H1 (cell line): ENCODE measurements around the gene ZNF366. TPM values are rescaled to one million over a fixed set of nuclear protein-coding genes. Genes with fewer than 3 reads are reported as not detected.

Experiments
- CTCF ChIA-PET: fragments of 300-600 bp; sonication (Branson Sonifier 250); formaldehyde crosslinking; loops from one replicate; lab custom pipeline; 2021; ENCODE audit not compliant: partially characterized antibody; lab: Charles Lee
- POLR2A ChIA-PET: fragments of 300-600 bp; sonication (Branson Sonifier 250); formaldehyde crosslinking; loops from one replicate; lab custom pipeline; 2021; ENCODE audit warnings: inconsistent platforms; ENCODE audit not compliant: partially characterized antibody; lab: Charles Lee
- DNase-seq, 2 experiments: peaks; one replicate each; pipeline versions ENCODE4 v3.0.0 to v3.0.0-alpha.2; 2010 to 2022; ENCODE audit warnings: low spot score in 2 of 2, low read depth in 1 of 2, mixed read lengths in 1 of 2
- FAIRE-seq: peaks from 2 replicates; lab custom pipeline; 2011; peaks lifted over from hg19 to GRCh38; lab: Jason Lieb, UNC
- H2AFZ ChIP-seq: 2 replicates; pipeline ENCODE4 v1.8.1; 2012; ENCODE audit warnings: low read length, inconsistent platforms
- H2AK5ac ChIP-seq: 2 replicates; pipeline ENCODE4 v1.6.1; 2013; ENCODE audit warnings: low read depth, low read length
- H2BK120ac ChIP-seq: replicated peaks from 2 replicates; pipeline ENCODE3; 2013; ENCODE audit warnings: low read depth, low read length, inconsistent platforms
- H2BK12ac ChIP-seq: 2 replicates; pipeline ENCODE4 v1.6.1; 2013; ENCODE audit warnings: low read depth, low read length
- H2BK15ac ChIP-seq: 2 replicates; pipeline ENCODE4 v1.6.1; 2013; ENCODE audit warnings: low read length
- H2BK20ac ChIP-seq: 2 replicates; pipeline ENCODE4 v1.6.1; 2013; ENCODE audit warnings: low read length
- H2BK5ac ChIP-seq: 2 replicates; pipeline ENCODE4 v1.6.1; 2013; ENCODE audit warnings: low read depth, low read length
- H3K14ac ChIP-seq: 2 replicates; pipeline ENCODE4 v1.6.1; 2013; ENCODE audit warnings: inconsistent platforms; ENCODE audit not compliant: insufficient read length
- H3K18ac ChIP-seq: 2 replicates; pipeline ENCODE4 v1.6.1; 2013; ENCODE audit warnings: low read length; ENCODE audit errors: extremely low read depth
- H3K23ac ChIP-seq: 2 replicates; pipeline ENCODE4 v1.6.1; 2013; ENCODE audit warnings: inconsistent platforms; ENCODE audit not compliant: insufficient read length
- H3K23me2 ChIP-seq: 2 replicates; pipeline ENCODE4 v1.6.1; 2013; ENCODE audit warnings: low read depth, low read length
- H3K27ac ChIP-seq: 2 replicates; pipeline ENCODE4 v1.6.1; 2011; ENCODE audit warnings: low read depth, low read length, inconsistent platforms
- H3K27me3 ChIP-seq, 4 experiments: replicated peaks in 1 of 4; 1 replicate in 1 of 4; 2 replicates in 3 of 4; pipeline versions ENCODE4 v1.6.1 to v1.8.1; 2011 to 2013; ENCODE audit warnings: low read length in 3 of 4, mild to moderate bottlenecking in 3 of 4, inconsistent platforms in 2 of 4, mixed read lengths in 2 of 4, moderate library complexity in 1 of 4; ENCODE audit not compliant: control insufficient read depth in 3 of 4, insufficient read depth in 3 of 4; ENCODE audit errors: extremely low read depth in 1 of 4
- H3K36me3 ChIP-seq, 4 experiments: 2 replicates each; pipeline versions ENCODE4 v1.6.1 to v1.8.1; 2011 to 2013; ENCODE audit warnings: mild to moderate bottlenecking in 4 of 4, low read length in 3 of 4, moderate library complexity in 2 of 4, control low read depth in 1 of 4, inconsistent platforms in 1 of 4; ENCODE audit not compliant: insufficient read depth in 4 of 4, control insufficient read depth in 2 of 4
- H3K4ac ChIP-seq: replicated peaks from 2 replicates; pipeline ENCODE3; 2013; ENCODE audit warnings: low read length, low read depth, mixed read lengths, inconsistent platforms; ENCODE audit not compliant: insufficient read length
- H3K4me1 ChIP-seq, 4 experiments: replicated peaks in 1 of 4; 1 replicate in 1 of 4; 2 replicates in 3 of 4; pipeline versions ENCODE4 v1.6.1 to v1.8.1; 2011 to 2013; ENCODE audit warnings: low read length in 3 of 4, inconsistent platforms in 2 of 4, mixed read lengths in 1 of 4; ENCODE audit not compliant: insufficient read depth in 4 of 4, control insufficient read depth in 3 of 4
- H3K4me2 ChIP-seq, 2 experiments: 2 replicates each; pipeline versions ENCODE4 v1.6.1 to v1.8.1; 2011 to 2013; ENCODE audit warnings: low read depth in 2 of 2, low read length in 2 of 2, control low read depth in 1 of 2, inconsistent platforms in 1 of 2, mild to moderate bottlenecking in 1 of 2; ENCODE audit not compliant: insufficient read depth in 1 of 2
- H3K4me3 ChIP-seq, 4 experiments: fragments of 200-600, 300-600 bp in 1 of 4; sonication (generic), shearing (Covaris generic), sonication (Bioruptor Twin) in 1 of 4; 2 replicates each; pipeline versions ENCODE4 v1.5.1 to v1.8.1; 2011 to 2016; ENCODE audit warnings: low read length in 4 of 4, low read depth in 3 of 4, control low read depth in 2 of 4, inconsistent platforms in 2 of 4, mild to moderate bottlenecking in 2 of 4, mixed read lengths in 1 of 4, moderate library complexity in 1 of 4; ENCODE audit not compliant: insufficient read depth in 2 of 4; ENCODE audit errors: extremely low read depth in 1 of 4
- H3K56ac ChIP-seq: replicated peaks from 2 replicates; pipeline ENCODE3; 2013; ENCODE audit warnings: low read depth, mild to moderate bottlenecking, mixed read lengths, low read length, inconsistent platforms; ENCODE audit not compliant: insufficient read length
- H3K79me1 ChIP-seq: 2 replicates; pipeline ENCODE4 v1.6.1; 2013; ENCODE audit warnings: low read depth, low read length, control low read depth
- H3K79me2 ChIP-seq, 2 experiments: 2 replicates each; pipeline versions ENCODE4 v1.6.1 to v1.8.1; 2012 to 2013; ENCODE audit warnings: low read length in 2 of 2, mild to moderate bottlenecking in 2 of 2, inconsistent platforms in 1 of 2; ENCODE audit not compliant: insufficient read depth in 2 of 2, control insufficient read depth in 1 of 2
- H3K9ac ChIP-seq, 4 experiments: replicated peaks in 1 of 4; 1 replicate in 1 of 4; 2 replicates in 3 of 4; pipeline versions ENCODE4 v1.6.1 to v1.8.1; 2011 to 2013; ENCODE audit warnings: low read depth in 3 of 4, low read length in 3 of 4, control low read depth in 2 of 4, mild to moderate bottlenecking in 2 of 4, moderate library complexity in 2 of 4, inconsistent platforms in 1 of 4; ENCODE audit errors: extremely low read depth in 1 of 4
- H3K9me3 ChIP-seq, 2 experiments: 2 replicates each; pipeline versions ENCODE4 v1.6.1 to v1.8.1; 2012 to 2013; ENCODE audit warnings: mild to moderate bottlenecking in 2 of 2, moderate library complexity in 2 of 2, control low read depth in 1 of 2, inconsistent platforms in 1 of 2, low read depth in 1 of 2, low read length in 1 of 2, mixed read lengths in 1 of 2; ENCODE audit not compliant: insufficient read depth in 2 of 2
- H4K20me1 ChIP-seq, 2 experiments: replicated peaks in 1 of 2; 2 replicates each; pipeline versions ENCODE3 to v1.8.1; 2011 to 2013; ENCODE audit warnings: inconsistent platforms in 2 of 2, low read length in 2 of 2, mild to moderate bottlenecking in 1 of 2; ENCODE audit not compliant: insufficient read depth in 2 of 2, control insufficient read depth in 1 of 2
- H4K5ac ChIP-seq: 2 replicates; pipeline ENCODE4 v1.6.1; 2013; ENCODE audit warnings: low read length, low read depth, mixed read lengths, inconsistent platforms; ENCODE audit not compliant: insufficient read length
- H4K8ac ChIP-seq: 2 replicates; pipeline ENCODE4 v1.8.0; 2013; ENCODE audit warnings: mild to moderate bottlenecking, moderate library complexity, low read length, inconsistent platforms; ENCODE audit not compliant: insufficient read depth; ENCODE audit errors: extremely low read depth
- H4K91ac ChIP-seq: replicated peaks from 2 replicates; pipeline ENCODE3; 2013; ENCODE audit warnings: low read length, mixed read lengths, inconsistent platforms; ENCODE audit not compliant: insufficient read length
- BRCA1 ChIP-seq: IDR thresholded peaks from 2 replicates; pipeline ENCODE4 v1.6.1; 2012; ENCODE audit warnings: low read depth, low read length, improper control_type of control experiment
- CBX8 ChIP-seq: fragments of 300-800, 300-1000 bp; sonication (generic); IDR thresholded peaks from 2 replicates; pipeline ENCODE4 v1.7.1; 2016; ENCODE audit warnings: low read depth, low read length, borderline replicate concordance
- CHD1 ChIP-seq: IDR thresholded peaks from 2 replicates; pipeline ENCODE4 v1.6.1; 2012; ENCODE audit warnings: low read depth, low read length, improper control_type of control experiment
- HDAC6 ChIP-seq: IDR thresholded peaks from one replicate; pipeline ENCODE4 v1.7.1; 2012; ENCODE audit warnings: low read depth, mild to moderate bottlenecking, inconsistent platforms, low read length, moderate library complexity
- RAD21 ChIP-seq, 2 experiments: IDR thresholded peaks in 1 of 2; conservative IDR thresholded peaks in 1 of 2; 2 replicates each; pipeline ENCODE4 v1.6.1; 2011; ENCODE audit warnings: low read depth in 2 of 2, low read length in 2 of 2, improper control_type of control experiment in 1 of 2, inconsistent platforms in 1 of 2, mild to moderate bottlenecking in 1 of 2, moderate library complexity in 1 of 2
- RXRA ChIP-seq: IDR thresholded peaks from 2 replicates; pipeline ENCODE4 v1.6.1; 2011; ENCODE audit warnings: low read depth, mild to moderate bottlenecking, low read length, moderate library complexity; ENCODE audit not compliant: insufficient read depth
- SIN3A ChIP-seq, 2 experiments: IDR thresholded peaks in 1 of 2; conservative IDR thresholded peaks in 1 of 2; 2 replicates each; pipeline ENCODE4 v1.6.1; 2011 to 2012; ENCODE audit warnings: low read length in 2 of 2, improper control_type of control experiment in 1 of 2, low read depth in 1 of 2, mild to moderate bottlenecking in 1 of 2
- SP2 ChIP-seq: IDR thresholded peaks from 2 replicates; pipeline ENCODE4 v1.6.1; 2012; ENCODE audit warnings: mild to moderate bottlenecking, low read length, inconsistent platforms
- SUZ12 ChIP-seq: fragments of 200-600 bp; sonication (generic); IDR thresholded peaks from 2 replicates; pipeline ENCODE4 v1.6.1; 2012; ENCODE audit warnings: mild to moderate bottlenecking, inconsistent platforms, low read length, moderate library complexity, mixed read lengths
- polyA plus RNA-seq, 7 experiments: library from polyadenylated mRNA; depleted of rRNA in 3 of 7; stranded (reverse) in 5 of 7; unstranded in 2 of 7; fragments of >200 nt in 5 of 7; fragments of 200-250 nt in 2 of 7; gene quantifications; 1 replicate in 5 of 7; 2 replicates in 1 of 7; 4 replicates in 1 of 7; pipeline versions ENCODE4 v1.2.1 to v1.2.3, GENCODE V29; 2011 to 2013; ENCODE audit warnings: missing spikeins in 2 of 7, mixed read lengths in 2 of 7
- total RNA-seq: library from RNA; stranded (reverse); fragmentation: NEBNext Ultra II Directional; extraction: Animal tissue kit (Norgen Biotek cat#: 25700); gene quantifications from 2 replicates; pipeline ENCODE4 v1.2.1, GENCODE V29; 2021
- TF ChIP-seq, protein P1 (sequence below): IDR thresholded peaks from 2 replicates; pipeline ENCODE4 v1.6.1; 2012; ENCODE audit warnings: inconsistent platforms
- TF ChIP-seq, protein P2 (sequence below): IDR thresholded peaks from 2 replicates; pipeline ENCODE4 v1.6.1; 2012; ENCODE audit warnings: low read length, inconsistent platforms
- TF ChIP-seq, protein P3 (sequence below): IDR thresholded peaks from 2 replicates; pipeline ENCODE4 v1.6.1; 2011; ENCODE audit warnings: low read depth, mild to moderate bottlenecking, low read length; ENCODE audit not compliant: insufficient read depth

ZNF366 gene
- total and polyA plus RNA-seq, 2 of the 8 experiments (the other 6 are each of a cell fraction or from before 2014, with no cell fraction given): not detected

DNA sequence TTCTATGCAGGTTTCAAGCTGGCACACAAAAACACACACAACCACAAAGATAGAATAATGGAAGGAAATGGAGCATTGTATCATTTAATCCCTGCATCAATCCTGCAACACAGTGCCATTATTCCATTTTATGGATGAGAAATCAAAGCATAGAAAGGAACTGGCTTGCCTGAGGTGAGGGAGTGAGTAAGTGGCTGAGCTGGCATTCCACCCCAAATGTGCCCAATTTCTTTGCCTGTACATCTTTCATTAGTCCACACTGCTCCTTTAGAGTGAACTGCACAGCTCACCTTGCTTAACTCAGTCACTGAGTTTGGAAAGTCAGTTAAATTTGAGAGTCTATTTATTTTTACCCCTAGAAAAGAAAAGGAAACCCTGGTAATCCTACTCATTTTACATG is 28.9 kb downstream of the ZNF366 start:
- FAIRE-seq (no peak), DNase-seq (no peak)
- Histone ChIP-seq H3K23ac (no peak overlapping the region), H3K14ac (no peak overlapping the region), H3K9ac (no peak overlapping the region), H2BK12ac (no peak overlapping the region), H4K20me1 (no peaks in the 10 kb centered on the region), H2BK15ac (no peak overlapping the region), H3K27ac (no peak overlapping the region), H3K4me3 (no peak overlapping the region), H2AFZ (no peak overlapping the region), H2BK5ac (no peak overlapping the region), H3K23me2 (no peaks in the 10 kb centered on the region), H2BK120ac (no peak overlapping the region), H3K27me3 (no peaks in the 10 kb centered on the region), H4K8ac (no peak overlapping the region), H3K4me1 (no peaks in the 10 kb centered on the region), H4K5ac (no peak overlapping the region), H3K36me3 (no peaks in the 10 kb centered on the region), H3K4me2 (no peak overlapping the region), H3K18ac (no peak overlapping the region), H3K79me2 (no peaks in the 10 kb centered on the region), H3K79me1 (no peaks in the 10 kb centered on the region), H3K56ac (no peak overlapping the region), H3K9me3 (no peaks in the 10 kb centered on the region), H3K4ac (no peak overlapping the region), H2AK5ac (no peak overlapping the region), H4K91ac (no peak overlapping the region), H2BK20ac (no peak overlapping the region)
- POLR2A ChIA-PET: no interaction called here
- CTCF ChIA-PET: interaction anchor here (0.7 to 1.9 kb wide), 5 partner anchors 9 to 75 kb away, joined by 3 to 6 read pairs (median 5); no protein-coding TSS in a partner anchor
- TF ChIP-seq RAD21 (IDR thresholded peaks at IDR 0.05 in 1 of 2, conservative IDR thresholded peaks at IDR 0.05 in 1 of 2; ENCODE audit: low read depth in 2 of 2, low read length in 2 of 2): no peak
- TF ChIP-seq SIN3A (conservative IDR thresholded peaks at IDR 0.05 in 1 of 2, IDR thresholded peaks at IDR 0.05 in 1 of 2; ENCODE audit: low read depth in 1 of 2, low read length in 2 of 2): no peak
- no peak for TF ChIP-seq SUZ12
- no peak for TF ChIP-seq CHD1
- no peak for TF ChIP-seq HDAC6
- TF ChIP-seq, protein P1, sequence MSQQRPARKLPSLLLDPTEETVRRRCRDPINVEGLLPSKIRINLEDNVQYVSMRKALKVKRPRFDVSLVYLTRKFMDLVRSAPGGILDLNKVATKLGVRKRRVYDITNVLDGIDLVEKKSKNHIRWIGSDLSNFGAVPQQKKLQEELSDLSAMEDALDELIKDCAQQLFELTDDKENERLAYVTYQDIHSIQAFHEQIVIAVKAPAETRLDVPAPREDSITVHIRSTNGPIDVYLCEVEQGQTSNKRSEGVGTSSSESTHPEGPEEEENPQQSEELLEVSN: no peak
- no peak for TF ChIP-seq BRCA1
- TF ChIP-seq CBX8: no peak
- TF ChIP-seq, protein P2, sequence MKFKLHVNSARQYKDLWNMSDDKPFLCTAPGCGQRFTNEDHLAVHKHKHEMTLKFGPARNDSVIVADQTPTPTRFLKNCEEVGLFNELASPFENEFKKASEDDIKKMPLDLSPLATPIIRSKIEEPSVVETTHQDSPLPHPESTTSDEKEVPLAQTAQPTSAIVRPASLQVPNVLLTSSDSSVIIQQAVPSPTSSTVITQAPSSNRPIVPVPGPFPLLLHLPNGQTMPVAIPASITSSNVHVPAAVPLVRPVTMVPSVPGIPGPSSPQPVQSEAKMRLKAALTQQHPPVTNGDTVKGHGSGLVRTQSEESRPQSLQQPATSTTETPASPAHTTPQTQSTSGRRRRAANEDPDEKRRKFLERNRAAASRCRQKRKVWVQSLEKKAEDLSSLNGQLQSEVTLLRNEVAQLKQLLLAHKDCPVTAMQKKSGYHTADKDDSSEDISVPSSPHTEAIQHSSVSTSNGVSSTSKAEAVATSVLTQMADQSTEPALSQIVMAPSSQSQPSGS: no peak
- no peak for TF ChIP-seq RXRA
- no peak for TF ChIP-seq SP2
- TF ChIP-seq, protein P3, sequence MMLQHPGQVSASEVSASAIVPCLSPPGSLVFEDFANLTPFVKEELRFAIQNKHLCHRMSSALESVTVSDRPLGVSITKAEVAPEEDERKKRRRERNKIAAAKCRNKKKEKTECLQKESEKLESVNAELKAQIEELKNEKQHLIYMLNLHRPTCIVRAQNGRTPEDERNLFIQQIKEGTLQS: no peak
